ENCODE data around the gene SFXN5.

- TF ChIP-seq CTCF (IDR thresholded peaks at IDR 0.05; ENCODE audit: insufficient read depth, low read depth, low read length) (no peak), EZH2 (IDR thresholded peaks at IDR 0.05; ENCODE audit: insufficient read depth, low read length) (no peak)
Measured at GRCh38 chr2:73069855-73070642, 1.5 kb downstream of the SFXN5 start.
